HG03025 (cell line): ENCODE results near the gene PLSCR1.
"Not testable (repeated sequence)": the region's sequence is repeated elsewhere in the genome, so short reads cannot be mapped to it uniquely, and the experiment has no call there.

Experiments
- ATAC-seq: cut with Tn5 transposase; IDR thresholded peaks from one replicate; pipeline ENCODE4 v1.9.1; 2021; ENCODE audit warnings: mild to moderate bottlenecking, moderate library complexity; ENCODE audit not compliant: unreplicated experiment, low FRiP score

PLSCR1 gene

GRCh38 chr3:146550743-146551510 is 6.5 kb upstream of the PLSCR1 start:
- ATAC-seq: peak; percentile 87

- no peak for ATAC-seq
These were observed 5.7 kb upstream of the PLSCR1 start for GRCh38 chr3:146550070-146550615.

- no peak for ATAC-seq
These were observed 2.9 kb upstream of the PLSCR1 start for GRCh38 chr3:146547235-146547835.

- no peak for ATAC-seq
These were observed 2.1 kb upstream of the PLSCR1 start for GRCh38 chr3:146546366-146546965.

- ATAC-seq: no peak
These were observed 622 bp upstream of the PLSCR1 start for GRCh38 chr3:146544929-146545528.

- ATAC-seq: peak; percentile 18
These were observed 876 bp downstream of the PLSCR1 start for GRCh38 chr3:146543461-146544001.

- ATAC-seq: no peak
These were observed 1.4 kb downstream of the PLSCR1 start for GRCh38 chr3:146542978-146543377.

GRCh38 chr3:146542179-146542578 is 2.2 kb downstream of the PLSCR1 start:
- no peak for ATAC-seq

GRCh38 chr3:146540978-146541377 is 3.4 kb downstream of the PLSCR1 start:
- ATAC-seq: no peak

GRCh38 chr3:146540236-146540635 is 4.2 kb downstream of the PLSCR1 start:
- ATAC-seq: no peak

GRCh38 chr3:146539315-146539714 is 5.1 kb downstream of the PLSCR1 start:
- ATAC-seq: no peak

- no peak for ATAC-seq
These were observed 6.8 kb downstream of the PLSCR1 start for GRCh38 chr3:146537603-146538002.

- ATAC-seq: no peak
These were observed 7.7 kb downstream of the PLSCR1 start for GRCh38 chr3:146536681-146537080.

GRCh38 chr3:146532406-146532805 is 12.0 kb downstream of the PLSCR1 start:
- no peak for ATAC-seq

- no peak for ATAC-seq
These were observed 13.8 kb downstream of the PLSCR1 start for GRCh38 chr3:146530609-146531008.

- no peak for ATAC-seq
These were observed 15.4 kb downstream of the PLSCR1 start for GRCh38 chr3:146529021-146529420.

- ATAC-seq: no peak
These were observed 19.4 kb downstream of the PLSCR1 start for GRCh38 chr3:146524961-146525360.

- no peak for ATAC-seq
These were observed 20.9 kb downstream of the PLSCR1 start for GRCh38 chr3:146523531-146523930.

GRCh38 chr3:146522174-146523158 is 21.9 kb downstream of the PLSCR1 start:
- not testable (repeated sequence) for ATAC-seq

- no peak for ATAC-seq
These were observed 23.0 kb downstream of the PLSCR1 start for GRCh38 chr3:146521394-146521793.
